ENCODE measurements around the gene DACH1. TPM values are rescaled to one million over a fixed set of nuclear protein-coding genes. Genes with fewer than 3 reads are reported as not detected.
A peak's percentile ranks its signal among the peaks of the same experiment; 100 is the strongest.

The DACH1 gene
- total RNA-seq, 1 donor from 2014 or later = 37.1 TPM

- no peak overlapping the region for H3K4me3 Mint-ChIP-seq (ENCODE audit: low read depth)
- H3K9me3 Mint-ChIP-seq (ENCODE audit: low read depth) = no peaks in the 10 kb centered on the region
- no peak for DNase-seq (ENCODE audit: low spot score, unreplicated experiment)
- no peaks in the 10 kb centered on the region for H3K4me1 Mint-ChIP-seq (ENCODE audit: low read depth)
- no peaks in the 10 kb centered on the region for H3K27me3 Mint-ChIP-seq
- peaks cover 7% of the 10 kb centered on the region for H3K36me3 Mint-ChIP-seq (ENCODE audit: insufficient read depth)
- no peak overlapping the region for H3K27ac Mint-ChIP-seq
- TF ChIP-seq CTCF (IDR thresholded peaks at IDR 0.05; ENCODE audit: unreplicated experiment) = no peak
Measured at GRCh38 chr13:71681901-71682613, 184.9 kb downstream of the DACH1 start.

- Mint-ChIP-seq H3K36me3 (ENCODE audit: insufficient read depth) (peaks cover 11% of the 10 kb centered on the region), H3K4me3 (ENCODE audit: low read depth) (no peak overlapping the region), H3K27ac (no peak overlapping the region), H3K27me3 (no peaks in the 10 kb centered on the region), H3K4me1 (ENCODE audit: low read depth) (no peaks in the 10 kb centered on the region), H3K9me3 (ENCODE audit: low read depth) (no peaks in the 10 kb centered on the region)
- no peak for TF ChIP-seq CTCF (IDR thresholded peaks at IDR 0.05; ENCODE audit: unreplicated experiment)
- no peak for DNase-seq (ENCODE audit: low spot score, unreplicated experiment)
Measured at GRCh38 chr13:71677124-71677523, 189.9 kb downstream of the DACH1 start.

GRCh38 chr13:71672512-71672911, 194.5 kb downstream of the DACH1 start:
- DNase-seq (ENCODE audit: low spot score, unreplicated experiment) = no peak
- Mint-ChIP-seq H3K27ac (no peak overlapping the region), H3K27me3 (no peaks in the 10 kb centered on the region), H3K4me3 (ENCODE audit: low read depth) (no peak overlapping the region), H3K36me3 (ENCODE audit: insufficient read depth) (peaks cover 9% of the 10 kb centered on the region), H3K4me1 (ENCODE audit: low read depth) (no peaks in the 10 kb centered on the region), H3K9me3 (ENCODE audit: low read depth) (no peaks in the 10 kb centered on the region)
- peak; percentile 31 for TF ChIP-seq CTCF (IDR thresholded peaks at IDR 0.05; ENCODE audit: unreplicated experiment)

GRCh38 chr13:71663431-71663830, 203.6 kb downstream of the DACH1 start:
- no peaks in the 10 kb centered on the region for H3K9me3 Mint-ChIP-seq (ENCODE audit: low read depth)
- no peaks in the 10 kb centered on the region for H3K27me3 Mint-ChIP-seq
- no peak for TF ChIP-seq CTCF (IDR thresholded peaks at IDR 0.05; ENCODE audit: unreplicated experiment)
- H3K4me3 Mint-ChIP-seq (ENCODE audit: low read depth) = no peak overlapping the region
- no peak overlapping the region for H3K27ac Mint-ChIP-seq
- no peaks in the 10 kb centered on the region for H3K36me3 Mint-ChIP-seq (ENCODE audit: insufficient read depth)
- peaks cover 1% of the 10 kb centered on the region for H3K4me1 Mint-ChIP-seq (ENCODE audit: low read depth)
- no peak for DNase-seq (ENCODE audit: low spot score, unreplicated experiment)

- Mint-ChIP-seq H3K27me3 (no peaks in the 10 kb centered on the region), H3K4me3 (ENCODE audit: low read depth) (no peak overlapping the region), H3K9me3 (ENCODE audit: low read depth) (no peaks in the 10 kb centered on the region), H3K36me3 (ENCODE audit: insufficient read depth) (no peaks in the 10 kb centered on the region), H3K4me1 (ENCODE audit: low read depth) (peaks cover 1% of the 10 kb centered on the region), H3K27ac (no peak overlapping the region)
- no peak for TF ChIP-seq CTCF (IDR thresholded peaks at IDR 0.05; ENCODE audit: unreplicated experiment)
- DNase-seq (ENCODE audit: low spot score, unreplicated experiment) = no peak
Measured at GRCh38 chr13:71661921-71662320, 205.1 kb downstream of the DACH1 start.

Measured in progenitor cell of endocrine pancreas (in vitro differentiated cells).